Testis (tissue), 2 donors: Measurements from ENCODE around the gene SPCS3.

Experiments
- CTCF ChIP-seq, 3 experiments: fragments of 450-650 bp in 2 of 3; fragments of 200-600 bp in 1 of 3; sonication (generic) in 1 of 3; IDR thresholded peaks; one replicate each; pipeline ENCODE4 v1.5.1; 2016 to 2019; ENCODE audit warnings: antibody characterized with exemption in 3 of 3, mild to moderate bottlenecking in 2 of 3, moderate library complexity in 1 of 3
- POLR2A ChIP-seq: fragments of 450-650 bp; IDR thresholded peaks from one replicate; pipeline ENCODE4 v1.6.1; 2017; ENCODE audit warnings: antibody characterized with exemption, mild to moderate bottlenecking, moderate library complexity

GRCh38 chr4:176376032-176376614 is 56.4 kb downstream of the SPCS3 start:
- no peak for TF ChIP-seq POLR2A
- TF ChIP-seq CTCF (IDR thresholded peaks at IDR 0.05) = peak in 1 of 3 experiments; percentile 43
